8988T (cell line): ENCODE results near the gene CABLES1.
"Not testable (repeated sequence)": the region's sequence is repeated elsewhere in the genome, so short reads cannot be mapped to it uniquely, and the experiment has no call there.

Source experiments
- DNase-seq: peaks from one replicate; pipeline ENCODE4 v3.0.0; 2011

CABLES1 gene

DNA sequence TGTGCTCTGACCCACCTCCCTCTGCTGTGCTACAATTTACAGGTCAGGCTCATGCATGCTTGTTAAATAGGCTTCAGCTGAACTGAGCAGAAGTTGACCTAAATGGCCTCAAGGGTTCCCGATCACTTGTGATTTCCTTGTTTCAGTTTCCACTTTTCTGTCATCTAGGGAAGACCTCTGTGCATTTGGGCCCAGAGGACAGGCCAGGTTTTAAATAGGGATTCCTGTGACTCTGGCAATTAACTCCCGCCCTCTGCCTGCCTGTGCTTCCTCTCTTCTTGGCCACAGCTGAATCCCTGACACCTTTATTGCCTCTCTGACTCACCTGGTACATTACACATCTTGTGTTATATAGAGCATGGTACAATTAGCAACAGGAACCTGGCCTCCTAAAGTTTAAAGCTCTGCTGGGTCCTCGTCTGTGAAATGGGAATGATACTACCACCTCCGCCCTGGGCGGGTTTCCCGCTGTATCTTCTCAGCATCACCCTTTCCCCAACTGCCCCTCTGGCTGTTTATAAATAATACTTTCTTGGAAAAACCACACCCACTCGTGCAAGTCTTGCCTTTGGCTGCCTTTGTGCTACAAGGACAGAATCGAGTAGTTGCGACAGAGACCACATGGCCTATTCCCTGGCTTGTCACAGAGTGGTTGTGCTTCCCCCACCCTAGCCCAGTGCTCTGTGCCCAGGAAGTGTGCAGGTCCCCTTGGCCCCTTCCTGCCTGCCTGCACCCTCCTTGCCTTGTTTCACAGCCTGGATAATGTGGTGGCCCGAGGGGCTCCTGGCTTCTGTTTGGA lies 7.9 kb downstream of the CABLES1 start:
- no peak for DNase-seq

DNA sequence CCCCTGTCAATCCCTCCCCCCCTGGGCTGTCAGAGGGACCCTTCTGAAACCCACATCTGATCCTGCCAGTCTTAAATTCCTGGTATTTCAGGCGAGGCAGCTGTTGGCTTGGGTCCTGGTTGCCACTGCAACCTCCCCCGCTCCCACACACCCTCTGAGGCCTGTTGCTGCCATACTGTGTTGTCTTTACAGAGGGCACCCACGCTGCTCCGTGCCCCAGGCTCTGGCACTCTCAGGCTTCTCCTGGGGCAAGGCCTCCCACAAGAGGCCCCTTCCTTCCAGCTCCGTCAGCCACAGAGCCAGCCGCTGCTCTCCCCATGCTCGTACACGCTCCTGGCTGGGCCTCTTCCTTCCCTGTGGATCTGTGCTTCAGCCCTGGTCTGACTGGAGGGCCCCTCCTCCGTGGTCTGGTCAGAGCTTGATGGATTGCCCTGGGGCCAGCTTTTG lies 8.6 kb downstream of the CABLES1 start:
- DNase-seq, result no peak

DNA sequence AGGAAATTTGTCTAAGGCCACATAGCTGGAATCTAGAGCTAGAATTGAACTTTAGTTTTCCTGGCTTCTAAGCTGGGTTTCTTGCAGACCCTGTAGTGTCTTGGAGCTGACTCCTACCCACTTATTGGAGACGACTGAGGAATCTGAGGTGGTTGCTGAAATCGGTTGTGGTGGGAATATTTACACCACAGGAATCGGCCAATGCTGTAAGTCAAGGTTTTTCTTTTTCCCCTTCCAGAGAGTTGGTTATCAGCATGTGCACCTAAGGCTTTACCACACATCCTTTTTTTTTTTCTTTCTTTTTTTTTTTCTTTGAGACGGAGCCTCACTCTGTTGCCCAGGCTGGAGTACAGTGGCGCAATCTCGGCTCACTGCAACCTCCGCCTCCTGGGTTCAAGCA lies 9.4 kb downstream of the CABLES1 start:
- no peak for DNase-seq

DNA sequence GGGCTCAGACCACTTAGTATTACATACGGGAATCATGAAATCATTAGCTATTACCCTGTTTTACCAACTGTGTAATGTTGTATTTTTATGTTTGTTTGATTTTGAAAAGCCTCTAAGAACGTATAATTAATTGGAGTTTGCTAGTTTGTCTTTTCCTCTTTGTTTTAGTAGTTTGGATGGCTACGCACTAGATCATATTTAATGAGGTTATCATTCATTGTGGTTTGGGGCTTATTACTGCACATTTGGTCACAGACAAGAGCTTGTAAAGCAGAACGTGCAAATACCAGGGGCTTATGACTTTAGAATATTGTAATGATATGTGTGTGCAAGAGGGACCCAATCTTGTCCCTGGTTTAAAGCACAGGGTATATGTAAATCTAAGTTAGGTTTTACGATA lies 10.3 kb downstream of the CABLES1 start:
- no peak for DNase-seq

DNA sequence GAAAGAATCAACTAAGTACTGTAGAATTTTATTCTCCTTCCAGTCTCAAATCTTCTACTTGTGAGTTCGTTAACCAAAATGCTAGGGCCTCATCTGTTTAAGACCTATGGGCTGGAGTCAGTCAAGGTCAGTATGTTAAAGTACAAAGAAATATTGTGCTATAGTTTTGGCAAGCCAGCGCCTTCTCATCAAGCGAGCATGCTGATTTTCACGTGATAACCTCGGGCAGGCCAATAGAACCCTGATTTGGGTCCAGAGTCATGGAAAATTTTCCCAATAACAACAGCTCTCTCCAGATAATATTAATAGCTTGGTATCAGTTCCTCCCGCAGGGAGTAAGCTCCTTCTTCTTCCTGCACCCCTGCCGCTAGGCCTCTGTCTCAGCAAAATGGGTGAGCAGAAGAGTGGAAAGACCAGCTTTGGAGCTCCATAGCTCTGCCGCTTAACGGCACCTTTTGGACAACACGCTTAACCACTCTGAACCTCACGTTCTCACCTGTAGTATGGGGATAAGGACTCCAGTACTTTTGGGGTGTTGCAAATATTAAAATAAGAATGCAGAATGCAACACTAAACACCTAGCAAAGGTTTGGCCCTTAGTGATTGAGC lies 11.7 kb downstream of the CABLES1 start:
- DNase-seq, result no peak

DNA sequence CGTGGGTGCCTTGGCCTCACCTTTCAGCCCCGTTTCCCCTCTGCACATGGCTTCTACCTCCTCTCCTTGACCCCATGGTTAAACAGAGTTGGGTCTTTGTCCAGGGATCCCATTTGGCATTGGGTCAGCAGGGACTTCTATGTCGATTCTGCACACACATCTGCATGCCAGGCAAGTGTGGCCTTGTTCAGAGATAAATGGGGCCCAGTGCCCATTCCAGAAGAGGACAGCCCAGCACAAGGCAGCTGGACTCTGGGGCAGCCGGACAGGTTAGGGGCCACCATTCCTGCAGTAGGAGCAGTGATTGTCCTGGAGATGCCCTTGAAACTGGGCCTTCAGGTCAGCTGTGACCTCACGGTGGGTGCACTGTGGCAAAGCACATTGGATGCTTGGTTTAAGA lies 13.1 kb downstream of the CABLES1 start:
- DNase-seq, result no peak

DNA sequence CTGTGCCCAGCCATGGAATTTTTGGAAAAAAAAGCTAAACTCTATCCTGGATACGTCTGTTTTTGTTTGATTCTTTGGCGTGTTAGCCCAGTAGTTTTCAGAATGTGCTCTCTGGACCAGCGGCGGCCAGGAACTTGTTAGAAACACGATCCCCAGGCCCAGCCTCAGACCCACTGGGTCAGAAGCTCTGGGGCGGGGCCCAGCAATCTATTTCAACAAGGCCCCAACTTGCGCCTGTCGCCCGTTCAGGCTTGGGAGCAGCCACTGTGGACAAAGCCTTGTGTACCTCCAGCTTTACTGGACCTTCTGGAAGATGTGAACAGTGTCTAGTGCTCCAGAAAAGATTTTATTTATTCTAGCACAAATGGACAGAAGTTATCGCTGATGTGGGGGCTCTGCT lies 14.3 kb downstream of the CABLES1 start:
- DNase-seq, result no peak

DNA sequence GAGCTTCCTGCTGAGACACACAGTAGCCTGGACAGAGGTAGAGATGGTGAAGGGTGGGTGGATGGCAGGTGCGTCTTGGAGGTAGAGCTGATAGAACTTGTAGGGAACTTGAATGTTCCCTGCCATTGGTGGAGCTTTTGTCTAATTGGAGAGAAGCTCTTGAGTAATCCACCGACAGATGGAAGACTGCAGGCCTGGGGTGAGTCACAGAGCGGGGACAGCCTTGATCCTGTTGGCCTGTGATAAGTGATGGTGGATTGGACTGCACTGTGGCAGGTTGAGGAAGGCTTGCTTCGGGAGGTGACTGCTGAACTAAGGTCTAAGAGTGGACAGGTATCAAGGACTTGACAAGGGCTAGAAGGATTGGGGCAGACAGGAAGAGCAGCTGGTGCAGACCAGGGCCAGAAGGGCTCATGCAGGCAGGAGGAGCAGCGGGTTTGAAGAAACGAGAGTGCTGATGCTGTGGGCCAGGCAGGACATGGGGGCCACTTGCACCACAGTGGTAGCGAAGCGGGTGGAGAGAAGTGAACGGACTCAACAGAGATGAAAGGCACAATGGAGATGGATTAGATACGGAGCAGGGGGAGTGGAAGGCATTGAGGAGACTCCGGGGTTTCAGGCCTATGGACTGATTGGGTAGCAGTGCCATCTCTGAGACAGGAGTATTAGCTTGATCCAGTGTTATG lies 16.3 kb downstream of the CABLES1 start:
- DNase-seq, result no peak

DNA sequence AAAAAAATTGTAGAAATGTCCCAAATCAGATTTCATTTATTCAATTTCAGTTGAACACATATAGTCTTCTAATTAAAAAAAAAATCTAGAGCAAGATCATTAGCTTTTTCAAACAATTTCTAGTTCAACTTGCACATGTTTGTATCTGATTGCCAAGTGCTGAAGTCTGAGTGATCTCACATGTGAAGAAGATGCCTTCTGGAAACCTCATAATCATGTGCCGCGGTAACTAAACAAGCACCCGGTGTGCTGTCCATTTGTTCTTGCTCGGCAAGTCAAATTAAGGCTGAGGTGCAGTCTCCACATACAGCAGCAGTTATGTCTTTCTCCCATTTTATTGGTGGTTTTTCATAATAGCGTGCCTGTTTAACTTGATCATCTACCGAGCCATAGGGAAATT lies 18.7 kb downstream of the CABLES1 start:
- no peak for DNase-seq

DNA sequence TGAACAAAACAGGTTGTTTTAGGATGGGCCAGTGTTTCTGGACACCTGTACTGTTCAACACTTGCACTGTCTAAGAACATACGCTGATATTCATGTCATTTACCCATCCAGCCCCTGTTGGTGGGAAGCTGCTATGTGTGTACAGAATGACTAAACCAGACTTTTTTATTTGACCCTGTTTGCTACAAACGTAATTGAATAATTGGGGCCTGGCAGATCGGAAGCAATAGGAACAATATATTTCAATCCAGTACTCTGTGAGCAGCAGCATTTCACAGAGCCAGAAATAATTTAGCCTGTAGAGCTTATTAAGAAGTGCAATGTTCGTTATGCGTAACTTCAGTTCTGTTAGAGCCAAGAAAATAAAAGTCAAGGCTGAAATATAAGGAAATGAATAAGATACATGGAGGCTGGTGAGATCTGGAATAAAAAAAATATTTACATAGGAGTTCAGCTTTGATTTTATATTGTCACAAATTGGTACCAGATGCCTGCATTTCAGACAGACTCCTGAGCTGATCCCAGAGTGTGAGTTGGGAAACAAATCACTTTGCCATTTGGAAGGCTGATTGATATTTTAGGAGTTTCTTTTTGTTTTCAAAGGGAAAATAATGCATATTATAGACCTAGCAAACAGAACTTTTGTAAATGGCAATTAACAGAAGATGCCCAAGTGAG lies 19.7 kb downstream of the CABLES1 start:
- DNase-seq, result no peak

DNA sequence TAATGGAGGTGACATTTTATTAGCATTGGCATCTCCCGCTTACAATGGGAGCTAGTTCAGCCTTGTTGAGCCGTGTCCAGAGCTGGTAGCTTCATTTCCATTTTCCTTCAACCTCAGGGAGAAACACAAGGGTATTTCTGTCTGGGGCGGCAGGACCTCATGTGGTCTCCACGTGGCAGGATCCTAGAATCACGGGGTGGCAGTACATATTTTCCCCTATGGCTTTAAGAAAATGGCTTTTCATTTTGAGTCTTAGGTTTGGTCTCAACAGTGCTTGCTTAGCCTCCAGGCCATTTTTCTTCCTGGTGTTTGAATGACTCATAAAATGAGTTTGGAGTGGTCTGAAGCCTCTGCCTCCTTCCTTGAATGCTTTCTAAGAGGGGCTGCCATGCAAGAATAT lies 20.3 kb downstream of the CABLES1 start:
- no peak for DNase-seq

DNA sequence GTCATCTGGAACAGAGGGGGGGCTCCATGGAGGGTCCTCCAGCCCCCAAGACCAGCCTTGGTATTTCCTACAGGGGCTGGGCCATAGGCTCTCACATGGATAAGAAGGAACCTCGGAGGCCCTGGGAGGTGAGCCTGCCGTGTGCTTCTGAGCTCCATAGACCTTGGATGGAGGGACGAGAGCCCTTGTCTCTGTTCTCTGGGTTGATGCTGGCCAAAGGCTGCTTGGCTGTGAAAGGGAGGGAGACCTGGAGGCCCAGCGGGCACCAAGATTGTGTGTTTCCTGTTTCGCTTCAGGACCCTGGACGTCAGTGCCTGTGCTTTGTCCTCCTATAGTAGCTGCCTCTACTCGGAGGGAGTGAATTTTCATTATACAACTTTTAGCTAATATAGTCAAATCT lies 20.8 kb downstream of the CABLES1 start:
- no peak for DNase-seq

DNA sequence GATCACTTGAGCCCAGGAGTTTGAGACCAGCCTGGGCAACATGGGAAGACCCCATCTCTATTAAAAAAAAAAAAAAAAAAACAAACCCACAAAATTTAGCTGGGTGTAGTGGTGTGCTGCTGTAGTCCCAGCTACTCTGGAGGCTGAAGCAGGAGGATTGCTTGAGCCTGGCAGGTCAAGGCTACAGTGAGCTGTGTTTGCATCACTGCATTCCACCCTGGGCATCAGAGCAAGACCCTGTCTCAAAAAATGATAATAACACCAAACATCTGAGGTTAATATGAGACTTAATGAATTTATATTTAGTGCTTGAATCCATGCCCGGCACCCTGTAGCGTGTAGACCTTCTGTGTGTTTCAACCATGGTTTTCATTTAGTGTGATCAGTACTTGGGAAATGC lies 22.8 kb downstream of the CABLES1 start:
- no peak for DNase-seq

DNA sequence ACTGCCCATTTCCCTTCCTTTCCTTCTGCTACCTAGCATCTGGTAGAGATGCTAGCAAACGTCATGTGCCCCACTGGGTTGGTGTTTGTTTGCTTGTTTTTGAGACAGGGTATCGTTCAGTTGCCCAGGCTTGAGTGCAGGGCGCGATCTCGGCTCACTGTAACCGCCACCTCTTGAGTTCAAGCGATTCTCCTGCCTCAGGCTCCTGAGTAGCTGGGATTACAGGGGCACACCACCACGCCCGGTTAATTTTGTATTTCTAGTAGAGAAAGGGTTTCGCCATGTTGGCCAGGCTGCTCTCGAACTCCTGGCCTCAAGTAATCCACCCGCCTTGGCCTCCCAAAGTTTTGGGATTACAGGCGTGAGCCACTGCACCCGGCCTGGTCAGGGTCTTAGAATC lies 23.6 kb downstream of the CABLES1 start:
- DNase-seq, result not testable (repeated sequence)

DNA sequence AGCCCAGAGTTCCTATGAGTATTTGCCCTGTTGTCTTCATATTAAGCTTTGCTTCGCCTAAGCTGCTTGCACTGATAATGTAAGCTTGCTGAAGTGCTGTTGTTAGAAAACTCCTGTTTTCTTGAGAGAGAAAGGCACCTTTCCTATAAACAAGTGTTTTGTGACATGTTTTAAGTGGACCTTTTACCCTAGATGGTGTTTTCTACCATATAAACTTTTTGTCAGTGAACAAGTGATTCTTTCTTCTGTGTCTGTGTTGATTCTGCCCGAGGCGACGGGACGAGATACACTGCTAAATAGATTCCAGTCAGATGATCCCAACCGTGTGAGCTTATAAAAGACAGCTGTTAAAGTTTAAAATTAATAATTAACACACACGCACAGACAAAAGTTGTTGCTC lies 24.1 kb downstream of the CABLES1 start:
- DNase-seq, result no peak

DNA sequence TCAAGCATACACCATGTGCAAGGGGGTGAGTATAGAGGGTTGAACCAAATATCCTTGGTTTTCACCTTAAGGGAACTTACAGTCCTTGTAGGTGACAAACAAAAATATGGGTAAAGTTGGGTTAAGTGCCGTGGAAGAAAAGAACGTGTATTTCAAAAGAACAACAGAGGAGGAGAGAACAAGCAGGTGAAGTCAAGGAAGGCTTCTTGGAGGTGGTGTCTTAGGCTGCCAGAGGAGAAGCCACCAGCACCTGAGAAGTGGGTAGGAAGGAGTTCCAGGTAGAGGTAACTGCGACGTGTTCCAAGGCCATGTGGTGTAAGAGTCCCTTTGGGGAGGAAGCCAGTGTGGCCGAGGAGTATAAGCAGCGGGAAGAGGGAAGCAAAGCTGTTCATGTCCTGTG lies 27.2 kb downstream of the CABLES1 start:
- DNase-seq, result no peak

DNA sequence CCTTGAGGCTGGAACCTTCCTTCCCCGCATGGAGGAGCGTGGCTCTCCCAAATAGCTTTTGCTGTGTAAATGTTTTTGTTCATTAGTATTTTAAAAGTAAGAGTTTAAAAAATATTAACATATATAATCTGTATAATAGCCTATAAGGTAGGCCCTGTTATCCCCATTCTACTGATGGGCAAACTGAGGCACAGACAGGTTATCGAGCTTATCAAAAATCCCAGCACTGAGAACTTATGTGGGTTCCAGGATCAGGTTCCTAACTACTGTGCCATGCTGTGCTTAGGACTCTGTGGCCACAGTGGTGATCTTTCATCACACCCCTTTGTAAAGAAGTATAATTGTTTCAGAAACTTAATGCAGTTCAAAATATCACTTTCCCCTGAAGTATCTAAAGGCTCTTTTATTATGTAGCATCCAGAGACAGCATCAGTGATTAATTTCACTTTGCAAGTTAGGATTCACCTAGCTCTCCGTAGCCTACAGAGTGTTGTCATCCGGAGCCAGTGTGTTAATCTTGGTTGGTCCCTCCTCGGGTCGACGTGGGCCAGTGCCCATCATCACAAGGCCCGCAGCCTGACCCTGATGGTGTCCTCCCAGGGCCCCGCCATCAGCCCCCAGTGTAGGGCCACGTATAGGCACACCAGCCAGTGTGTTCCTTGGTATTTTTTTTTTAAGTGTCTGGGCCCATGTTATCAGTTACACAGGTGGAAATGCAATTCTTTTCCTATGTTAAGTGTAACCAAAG lies 28.7 kb downstream of the CABLES1 start:
- DNase-seq, result no peak

DNA sequence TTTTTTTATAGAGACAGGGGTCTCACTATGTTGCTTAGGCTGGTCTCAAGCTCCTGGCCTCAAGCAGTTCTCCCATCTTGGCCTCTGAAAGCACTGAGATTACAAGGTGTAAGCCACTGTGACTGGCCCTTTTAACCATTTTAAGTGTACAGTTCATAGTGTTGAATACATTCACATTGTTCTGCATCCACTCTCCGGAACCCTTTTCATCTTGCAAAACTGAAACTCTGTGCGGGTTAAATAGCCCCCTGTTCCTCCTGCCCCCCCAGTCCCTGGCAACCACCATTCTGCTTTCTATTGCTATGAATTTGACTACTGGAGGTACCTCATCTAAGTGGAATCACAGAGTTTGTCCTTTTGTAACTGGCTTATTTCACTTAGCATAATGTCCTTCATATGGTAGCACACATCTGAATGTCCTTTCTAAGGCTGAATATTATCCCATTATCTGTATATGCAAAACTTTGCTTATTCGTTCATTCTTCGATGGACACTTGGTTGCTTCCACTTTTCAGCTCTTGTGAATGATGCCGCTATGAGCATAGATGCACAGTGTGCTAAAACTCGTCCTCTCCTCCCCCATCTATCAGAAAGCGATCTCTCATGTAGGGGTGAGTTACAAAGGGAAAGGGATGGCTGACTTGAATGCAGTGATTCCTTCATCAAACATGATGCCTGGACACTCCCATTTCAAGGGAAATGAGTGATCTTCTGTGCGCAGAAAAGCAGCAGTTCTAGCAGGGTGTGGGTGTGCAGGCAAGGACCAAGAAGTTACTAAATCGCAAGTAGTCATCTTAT lies 30.2 kb downstream of the CABLES1 start:
- no peak for DNase-seq

DNA sequence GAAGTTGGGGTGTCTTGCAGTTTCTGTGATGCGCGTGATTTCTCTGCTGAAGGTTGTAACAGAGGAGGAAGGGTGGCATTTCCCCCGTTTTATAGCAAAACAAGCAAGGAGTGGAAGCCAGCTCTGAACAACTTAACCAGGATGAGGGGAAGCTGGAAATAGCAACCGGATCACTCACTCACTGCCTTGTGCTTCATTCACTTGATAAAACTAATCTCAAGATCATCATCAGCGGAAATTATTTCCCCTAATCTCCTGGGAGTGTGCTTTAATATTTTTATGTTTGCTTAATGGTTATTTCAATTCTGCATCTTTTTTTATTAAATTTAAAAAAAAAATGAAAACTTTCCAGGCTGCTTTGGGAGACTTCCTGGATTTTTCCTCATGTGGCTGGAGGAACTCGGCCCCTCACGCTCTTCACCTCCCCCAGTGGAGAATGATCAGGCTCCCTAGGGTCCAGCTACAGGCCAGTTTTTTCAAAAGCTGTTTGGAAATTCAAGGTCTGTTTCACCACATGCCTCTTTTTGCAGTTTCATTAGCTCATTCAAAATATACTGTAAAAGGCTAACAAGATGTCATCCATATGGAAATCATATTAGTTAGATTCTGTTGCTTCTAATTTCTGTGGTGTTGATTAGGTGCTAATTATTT lies 31.7 kb downstream of the CABLES1 start:
- DNase-seq, result no peak

DNA sequence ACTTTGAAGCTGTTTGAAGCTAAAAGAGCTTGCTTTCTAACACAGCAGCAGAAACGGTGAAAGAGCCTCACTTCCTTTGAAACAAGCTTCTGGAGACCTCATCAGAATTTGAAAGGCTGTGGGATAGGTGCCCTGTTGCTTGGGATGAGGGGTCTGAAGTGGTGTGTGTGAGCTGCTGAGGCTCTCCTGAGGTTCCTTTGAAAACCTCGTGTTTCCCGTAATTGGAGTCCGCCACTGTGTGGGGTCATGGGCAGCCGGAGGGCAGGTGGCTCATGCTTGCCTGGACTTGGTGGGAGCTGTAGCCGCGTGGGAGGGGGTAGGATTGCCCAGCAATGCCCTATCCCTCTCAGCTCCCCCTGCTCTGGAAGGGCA lies 34.4 kb downstream of the CABLES1 start:
- DNase-seq, result no peak

DNA sequence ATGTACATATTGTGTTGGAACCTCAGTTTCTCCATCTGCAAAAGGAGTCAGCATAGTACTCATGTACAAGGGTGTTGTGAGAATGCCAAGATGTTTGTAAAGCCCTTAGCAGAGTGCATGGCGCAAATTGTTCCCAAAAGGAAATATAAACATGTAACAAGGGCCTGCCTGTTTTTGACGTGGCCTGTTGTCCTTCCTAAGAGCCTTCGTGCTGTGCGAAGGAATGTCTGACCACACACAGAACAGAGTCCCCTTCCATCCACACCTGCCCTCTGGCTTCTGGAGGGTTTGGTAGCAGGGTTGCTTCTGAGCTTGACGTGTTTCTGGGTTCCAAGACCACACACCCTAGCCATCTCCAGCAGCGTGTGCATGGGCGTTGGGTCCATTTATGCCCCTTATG lies 34.9 kb downstream of the CABLES1 start:
- DNase-seq, result no peak
